ENCODE data around the gene CEND1.

- TF ChIP-seq EZH2 (IDR thresholded peaks at IDR 0.05; ENCODE audit: borderline replicate concordance, low read depth, low read length, severe bottlenecking) = no peak
- TF ChIP-seq, protein P1, sequence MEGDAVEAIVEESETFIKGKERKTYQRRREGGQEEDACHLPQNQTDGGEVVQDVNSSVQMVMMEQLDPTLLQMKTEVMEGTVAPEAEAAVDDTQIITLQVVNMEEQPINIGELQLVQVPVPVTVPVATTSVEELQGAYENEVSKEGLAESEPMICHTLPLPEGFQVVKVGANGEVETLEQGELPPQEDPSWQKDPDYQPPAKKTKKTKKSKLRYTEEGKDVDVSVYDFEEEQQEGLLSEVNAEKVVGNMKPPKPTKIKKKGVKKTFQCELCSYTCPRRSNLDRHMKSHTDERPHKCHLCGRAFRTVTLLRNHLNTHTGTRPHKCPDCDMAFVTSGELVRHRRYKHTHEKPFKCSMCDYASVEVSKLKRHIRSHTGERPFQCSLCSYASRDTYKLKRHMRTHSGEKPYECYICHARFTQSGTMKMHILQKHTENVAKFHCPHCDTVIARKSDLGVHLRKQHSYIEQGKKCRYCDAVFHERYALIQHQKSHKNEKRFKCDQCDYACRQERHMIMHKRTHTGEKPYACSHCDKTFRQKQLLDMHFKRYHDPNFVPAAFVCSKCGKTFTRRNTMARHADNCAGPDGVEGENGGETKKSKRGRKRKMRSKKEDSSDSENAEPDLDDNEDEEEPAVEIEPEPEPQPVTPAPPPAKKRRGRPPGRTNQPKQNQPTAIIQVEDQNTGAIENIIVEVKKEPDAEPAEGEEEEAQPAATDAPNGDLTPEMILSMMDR (IDR thresholded peaks at IDR 0.05; ENCODE audit: borderline replicate concordance, extremely low read depth, low read length, poor library complexity, severe bottlenecking) = peak; percentile 84
These were observed 8.3 kb upstream of the CEND1 start, which contains the start of gene SLC25A22 for GRCh38 chr11:798093-798713.

All from DND-41 (cell line).